GM12878 (cell line): ENCODE data around the gene RAP1GDS1. TPM values are rescaled to one million over a fixed set of nuclear protein-coding genes. Genes with fewer than 3 reads are reported as not detected.

Source experiments
- CBX5 ChIP-seq: sonication (generic); IDR thresholded peaks from 2 replicates; pipeline ENCODE4 v1.6.1; 2016; ENCODE audit warnings: low read depth, moderate library complexity, mild to moderate bottlenecking, inconsistent platforms
- DPF2 ChIP-seq: fragments of 450-650 bp; IDR thresholded peaks from 2 replicates; pipeline ENCODE4 v1.6.1; 2017; ENCODE audit warnings: mild to moderate bottlenecking
- EP300 ChIP-seq, 2 experiments: fragments of 150-350 bp in 1 of 2; IDR thresholded peaks; 2 replicates each; pipeline ENCODE4 v1.6.1; 2011 to 2012; ENCODE audit warnings: low read depth in 2 of 2, low read length in 2 of 2, borderline replicate concordance in 1 of 2, improper control_type of control experiment in 1 of 2, inconsistent platforms in 1 of 2; ENCODE audit not compliant: control insufficient read depth in 1 of 2
- EZH2 ChIP-seq: IDR thresholded peaks from 2 replicates; pipeline ENCODE4 v1.6.1; 2012; ENCODE audit warnings: low read depth, mild to moderate bottlenecking, control low read depth, inconsistent platforms, low read length, borderline replicate concordance; ENCODE audit not compliant: control insufficient read depth
- KAT2A ChIP-seq: conservative IDR thresholded peaks from 2 replicates; pipeline ENCODE4 v1.6.1; 2011; ENCODE audit warnings: low read depth, low read length; ENCODE audit not compliant: control insufficient read depth
- LARP7 ChIP-seq: fragments of 450-650 bp; IDR thresholded peaks from 2 replicates; pipeline ENCODE4 v1.6.1; 2017; ENCODE audit warnings: mild to moderate bottlenecking
- MTA2 ChIP-seq: fragments of 450-650 bp; IDR thresholded peaks from 2 replicates; pipeline ENCODE4 v1.6.1; 2016; ENCODE audit warnings: low read depth, mild to moderate bottlenecking, moderate library complexity
- MYC ChIP-seq: IDR thresholded peaks from 2 replicates; pipeline ENCODE4 v1.6.1; 2011; ENCODE audit warnings: mild to moderate bottlenecking, low read length, moderate library complexity, inconsistent platforms; ENCODE audit not compliant: insufficient read depth, insufficient replicate concordance, insufficient read length, severe bottlenecking
- NR2C1 ChIP-seq: fragments of 450-650 bp; IDR thresholded peaks from 2 replicates; pipeline ENCODE4 v1.6.1; 2017; ENCODE audit warnings: antibody characterized with exemption, mild to moderate bottlenecking, moderate library complexity
- RCOR1 ChIP-seq: conservative IDR thresholded peaks from 2 replicates; pipeline ENCODE4 v1.6.1; 2012; ENCODE audit warnings: low read depth, low read length, improper control_type of control experiment
- RELA ChIP-seq: fragments of 450-650 bp; IDR thresholded peaks from 2 replicates; pipeline ENCODE4 v1.8.0; 2014; ENCODE audit warnings: borderline replicate concordance; ENCODE audit not compliant: partially characterized antibody
- RUNX3 ChIP-seq: IDR thresholded peaks from 2 replicates; pipeline ENCODE4 v1.6.1; 2012; ENCODE audit warnings: low read length, inconsistent platforms
- SIN3A ChIP-seq: IDR thresholded peaks from 2 replicates; pipeline ENCODE4 v1.6.1; 2012; ENCODE audit warnings: low read depth, low read length, improper control_type of control experiment
- STAT3 ChIP-seq: IDR thresholded peaks from 2 replicates; pipeline ENCODE4 v1.6.1; 2011; ENCODE audit warnings: low read depth, low read length, improper control_type of control experiment
- ZNF24 ChIP-seq: fragments of 450-650 bp; IDR thresholded peaks from 2 replicates; pipeline ENCODE4 v1.6.1; 2017; ENCODE audit warnings: antibody characterized with exemption, mild to moderate bottlenecking
- polyA plus RNA-seq, 11 experiments: library from polyadenylated mRNA; depleted of rRNA in 4 of 11; unstranded in 6 of 11; stranded (reverse) in 5 of 11; fragments of >200 nt; fragmentation: Nextera tagmentation in 4 of 11; fragmentation: Illumina TruSeq in 1 of 11; extraction: Ambion mirVana in 4 of 11; extraction: Trizol in 1 of 11; gene quantifications; 1 replicate in 1 of 11; 2 replicates in 10 of 11; pipeline versions ENCODE4 v1.2.1 to v1.2.3, GENCODE V29; 2011 to 2016; ENCODE audit warnings: inconsistent platforms in 2 of 11, missing spikeins in 2 of 11, low read depth in 1 of 11
- total RNA-seq, 4 experiments: library from RNA; depleted of rRNA in 3 of 4; stranded (reverse); fragments of >200 nt in 3 of 4; fragmentation: Illumina TruSeq in 1 of 4; extraction: Trizol in 1 of 4; gene quantifications; 2 replicates each; pipeline versions ENCODE4 v1.2.1 to v1.2.3, GENCODE V29; 2013 to 2021
- TF ChIP-seq, protein P1 (sequence below): IDR thresholded peaks from 2 replicates; pipeline ENCODE4 v1.6.1; 2012; ENCODE audit warnings: low read depth, low read length, improper control_type of control experiment
- TF ChIP-seq, protein P2 (sequence below): IDR thresholded peaks from 2 replicates; pipeline ENCODE4 v1.6.1; 2011; ENCODE audit warnings: mild to moderate bottlenecking, low read depth, low read length, moderate library complexity; ENCODE audit not compliant: insufficient replicate concordance
- TF ChIP-seq, protein P3 (sequence below): IDR thresholded peaks from 2 replicates; pipeline ENCODE4 v1.6.1; 2012; ENCODE audit warnings: low read length, inconsistent platforms
- TF ChIP-seq, protein P4 (sequence below): IDR thresholded peaks from 2 replicates; pipeline ENCODE4 v1.6.1; 2011; ENCODE audit warnings: borderline replicate concordance, low read depth, mild to moderate bottlenecking, moderate library complexity, low read length; ENCODE audit not compliant: insufficient read depth, poor library complexity, severe bottlenecking
- TF ChIP-seq, protein P5 (sequence below): fragments of 150-350 bp; IDR thresholded peaks from 2 replicates; pipeline ENCODE4 v1.6.1; 2016; ENCODE audit warnings: low read depth, low read length

RAP1GDS1 gene
- total and polyA plus RNA-seq, 10 of the 15 experiments (the other 5 are each of a cell fraction or from before 2014, with no cell fraction given), result 12.0 to 30.5 (median 20.7) TPM

DNA sequence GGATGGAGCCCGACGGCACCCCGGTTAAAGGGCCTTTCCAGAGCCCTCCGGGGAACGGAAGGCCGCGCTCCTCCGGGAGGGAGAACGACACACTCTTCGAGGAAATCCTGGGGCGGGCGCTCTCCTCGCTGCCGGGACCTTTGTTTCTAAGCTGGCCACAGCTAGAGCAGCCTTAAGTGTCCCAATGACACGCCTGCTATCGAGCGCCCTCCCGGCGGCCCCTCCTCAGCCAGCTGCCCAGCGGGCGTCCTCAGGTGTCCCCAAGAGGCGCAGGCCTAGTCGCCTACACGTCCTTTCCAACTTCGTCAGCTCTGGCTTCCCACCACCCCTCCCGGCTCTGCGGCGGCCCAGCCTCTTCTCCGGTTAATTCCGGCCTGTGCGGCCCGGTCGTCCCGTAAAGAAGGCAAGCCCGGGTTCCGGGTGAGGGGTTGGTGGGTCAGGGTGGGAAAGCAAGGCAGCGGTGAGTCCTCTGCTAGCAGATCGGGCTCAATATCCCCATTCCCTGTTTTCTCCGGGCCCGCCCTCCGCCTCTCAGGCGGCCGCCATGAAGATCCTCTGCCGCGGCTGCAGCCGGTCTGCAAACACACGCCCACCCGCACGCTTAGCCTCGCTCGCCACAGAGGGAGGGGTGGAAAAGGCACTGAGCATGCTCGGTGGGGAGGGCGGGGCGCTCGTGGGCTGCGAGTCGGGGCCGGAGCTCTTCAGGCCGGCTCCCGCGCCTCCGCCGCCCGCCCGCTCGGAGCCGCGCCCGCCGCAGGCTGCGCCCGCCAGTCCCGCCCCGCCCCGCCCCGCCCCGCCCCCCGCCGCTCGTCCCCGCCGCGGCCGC lies at the start of gene RAP1GDS1 (continued):
- TF ChIP-seq, protein P1, sequence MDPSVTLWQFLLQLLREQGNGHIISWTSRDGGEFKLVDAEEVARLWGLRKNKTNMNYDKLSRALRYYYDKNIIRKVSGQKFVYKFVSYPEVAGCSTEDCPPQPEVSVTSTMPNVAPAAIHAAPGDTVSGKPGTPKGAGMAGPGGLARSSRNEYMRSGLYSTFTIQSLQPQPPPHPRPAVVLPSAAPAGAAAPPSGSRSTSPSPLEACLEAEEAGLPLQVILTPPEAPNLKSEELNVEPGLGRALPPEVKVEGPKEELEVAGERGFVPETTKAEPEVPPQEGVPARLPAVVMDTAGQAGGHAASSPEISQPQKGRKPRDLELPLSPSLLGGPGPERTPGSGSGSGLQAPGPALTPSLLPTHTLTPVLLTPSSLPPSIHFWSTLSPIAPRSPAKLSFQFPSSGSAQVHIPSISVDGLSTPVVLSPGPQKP, result no peak
- TF ChIP-seq MYC (no peak), EZH2 (no peak), KAT2A (no peak), NR2C1 (no peak), EP300 (IDR thresholded peaks at IDR 0.05; ENCODE audit: borderline replicate concordance in 1 of 2, control insufficient read depth in 1 of 2, low read depth in 2 of 2, low read length in 2 of 2) (no peak), RUNX3 (no peak; the same call in 1 of the 2 replicates), LARP7 (no peak), STAT3 (no peak), MTA2 (no peak), ZNF24 (no peak), CBX5 (0 out of 2 replicates have a peak, but pooled peaks have one; percentile 49), RCOR1 (no peak), DPF2 (peak; percentile 41), SIN3A (0 out of 2 replicates have a peak, but pooled peaks have one; percentile 29), RELA (no peak)
- TF ChIP-seq, protein P2, sequence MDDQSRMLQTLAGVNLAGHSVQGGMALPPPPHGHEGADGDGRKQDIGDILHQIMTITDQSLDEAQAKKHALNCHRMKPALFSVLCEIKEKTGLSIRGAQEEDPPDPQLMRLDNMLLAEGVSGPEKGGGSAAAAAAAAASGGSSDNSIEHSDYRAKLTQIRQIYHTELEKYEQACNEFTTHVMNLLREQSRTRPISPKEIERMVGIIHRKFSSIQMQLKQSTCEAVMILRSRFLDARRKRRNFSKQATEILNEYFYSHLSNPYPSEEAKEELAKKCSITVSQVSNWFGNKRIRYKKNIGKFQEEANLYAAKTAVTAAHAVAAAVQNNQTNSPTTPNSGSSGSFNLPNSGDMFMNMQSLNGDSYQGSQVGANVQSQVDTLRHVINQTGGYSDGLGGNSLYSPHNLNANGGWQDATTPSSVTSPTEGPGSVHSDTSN, result no peak
- TF ChIP-seq, protein P3, sequence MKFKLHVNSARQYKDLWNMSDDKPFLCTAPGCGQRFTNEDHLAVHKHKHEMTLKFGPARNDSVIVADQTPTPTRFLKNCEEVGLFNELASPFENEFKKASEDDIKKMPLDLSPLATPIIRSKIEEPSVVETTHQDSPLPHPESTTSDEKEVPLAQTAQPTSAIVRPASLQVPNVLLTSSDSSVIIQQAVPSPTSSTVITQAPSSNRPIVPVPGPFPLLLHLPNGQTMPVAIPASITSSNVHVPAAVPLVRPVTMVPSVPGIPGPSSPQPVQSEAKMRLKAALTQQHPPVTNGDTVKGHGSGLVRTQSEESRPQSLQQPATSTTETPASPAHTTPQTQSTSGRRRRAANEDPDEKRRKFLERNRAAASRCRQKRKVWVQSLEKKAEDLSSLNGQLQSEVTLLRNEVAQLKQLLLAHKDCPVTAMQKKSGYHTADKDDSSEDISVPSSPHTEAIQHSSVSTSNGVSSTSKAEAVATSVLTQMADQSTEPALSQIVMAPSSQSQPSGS, result no peak
- TF ChIP-seq, protein P4, sequence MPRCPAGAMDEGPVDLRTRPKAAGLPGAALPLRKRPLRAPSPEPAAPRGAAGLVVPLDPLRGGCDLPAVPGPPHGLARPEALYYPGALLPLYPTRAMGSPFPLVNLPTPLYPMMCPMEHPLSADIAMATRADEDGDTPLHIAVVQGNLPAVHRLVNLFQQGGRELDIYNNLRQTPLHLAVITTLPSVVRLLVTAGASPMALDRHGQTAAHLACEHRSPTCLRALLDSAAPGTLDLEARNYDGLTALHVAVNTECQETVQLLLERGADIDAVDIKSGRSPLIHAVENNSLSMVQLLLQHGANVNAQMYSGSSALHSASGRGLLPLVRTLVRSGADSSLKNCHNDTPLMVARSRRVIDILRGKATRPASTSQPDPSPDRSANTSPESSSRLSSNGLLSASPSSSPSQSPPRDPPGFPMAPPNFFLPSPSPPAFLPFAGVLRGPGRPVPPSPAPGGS, result no peak
- TF ChIP-seq, protein P5, sequence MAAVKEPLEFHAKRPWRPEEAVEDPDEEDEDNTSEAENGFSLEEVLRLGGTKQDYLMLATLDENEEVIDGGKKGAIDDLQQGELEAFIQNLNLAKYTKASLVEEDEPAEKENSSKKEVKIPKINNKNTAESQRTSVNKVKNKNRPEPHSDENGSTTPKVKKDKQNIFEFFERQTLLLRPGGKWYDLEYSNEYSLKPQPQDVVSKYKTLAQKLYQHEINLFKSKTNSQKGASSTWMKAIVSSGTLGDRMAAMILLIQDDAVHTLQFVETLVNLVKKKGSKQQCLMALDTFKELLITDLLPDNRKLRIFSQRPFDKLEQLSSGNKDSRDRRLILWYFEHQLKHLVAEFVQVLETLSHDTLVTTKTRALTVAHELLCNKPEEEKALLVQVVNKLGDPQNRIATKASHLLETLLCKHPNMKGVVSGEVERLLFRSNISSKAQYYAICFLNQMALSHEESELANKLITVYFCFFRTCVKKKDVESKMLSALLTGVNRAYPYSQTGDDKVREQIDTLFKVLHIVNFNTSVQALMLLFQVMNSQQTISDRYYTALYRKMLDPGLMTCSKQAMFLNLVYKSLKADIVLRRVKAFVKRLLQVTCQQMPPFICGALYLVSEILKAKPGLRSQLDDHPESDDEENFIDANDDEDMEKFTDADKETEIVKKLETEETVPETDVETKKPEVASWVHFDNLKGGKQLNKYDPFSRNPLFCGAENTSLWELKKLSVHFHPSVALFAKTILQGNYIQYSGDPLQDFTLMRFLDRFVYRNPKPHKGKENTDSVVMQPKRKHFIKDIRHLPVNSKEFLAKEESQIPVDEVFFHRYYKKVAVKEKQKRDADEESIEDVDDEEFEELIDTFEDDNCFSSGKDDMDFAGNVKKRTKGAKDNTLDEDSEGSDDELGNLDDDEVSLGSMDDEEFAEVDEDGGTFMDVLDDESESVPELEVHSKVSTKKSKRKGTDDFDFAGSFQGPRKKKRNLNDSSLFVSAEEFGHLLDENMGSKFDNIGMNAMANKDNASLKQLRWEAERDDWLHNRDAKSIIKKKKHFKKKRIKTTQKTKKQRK, result no peak
